Activated CD4-positive, alpha-beta T cell treated with anti-CD3 and anti-CD28 coated beads, Interleukin-2, amount 50 U/mL, for 1 hour (primary cell): ENCODE measurements around the gene FIG4.
"Not testable (repeated sequence)": the region's sequence is repeated elsewhere in the genome, so short reads cannot be mapped to it uniquely, and the experiment has no call there.

ENCODE experiments used
- DNase-seq: peaks from one replicate; pipeline ENCODE4 v3.0.0-alpha.2; 2020

FIG4 gene

GRCh38 chr6:109690737-109691621 is at the start of gene FIG4, which contains the start of gene AK9:
Gene FIG4, plus strand, starts transcription at chr6:109691296. Its CDS starts 140 bp downstream, at chr6:109691436.
Gene AK9, minus strand, starts transcription at chr6:109691202. Its CDS starts 15,457 bp downstream, at chr6:109675745.
- peak; percentile 86 for DNase-seq

GRCh38 chr6:109644131-109644530 is 47.0 kb upstream of the FIG4 start:
- DNase-seq, result no peak

- DNase-seq, result no peak
These were observed 37.8 kb upstream of the FIG4 start for GRCh38 chr6:109653264-109653663.

- DNase-seq, result no peak
These were observed 35.3 kb upstream of the FIG4 start for GRCh38 chr6:109655761-109656262.

GRCh38 chr6:109660526-109661320 is 30.4 kb upstream of the FIG4 start:
- no peak for DNase-seq

GRCh38 chr6:109662192-109662591 is 28.9 kb upstream of the FIG4 start:
- DNase-seq, result no peak

- no peak for DNase-seq
These were observed 21.3 kb upstream of the FIG4 start for GRCh38 chr6:109669811-109670210.

GRCh38 chr6:109671733-109672132 is 19.4 kb upstream of the FIG4 start:
- no peak for DNase-seq

GRCh38 chr6:109672175-109672574 is 18.9 kb upstream of the FIG4 start:
- no peak for DNase-seq

- DNase-seq, result no peak
These were observed 18.3 kb upstream of the FIG4 start for GRCh38 chr6:109672839-109673238.

- DNase-seq, result no peak
These were observed 14.4 kb upstream of the FIG4 start for GRCh38 chr6:109676724-109677123.

GRCh38 chr6:109678240-109678639 is 12.9 kb upstream of the FIG4 start:
- no peak for DNase-seq

- not testable (repeated sequence) for DNase-seq
These were observed 12.2 kb upstream of the FIG4 start for GRCh38 chr6:109678661-109679505.

GRCh38 chr6:109686566-109687265 is 4.4 kb upstream of the FIG4 start:
- DNase-seq, result no peak

- DNase-seq, result no peak
These were observed 3.8 kb upstream of the FIG4 start for GRCh38 chr6:109687271-109687761.

- DNase-seq, result peak; percentile 59
These were observed 741 bp upstream of the FIG4 start for GRCh38 chr6:109690373-109690736.

GRCh38 chr6:109693111-109693510 is 2.0 kb downstream of the FIG4 start:
- no peak for DNase-seq

GRCh38 chr6:109695468-109695867 is 4.4 kb downstream of the FIG4 start:
- no peak for DNase-seq

GRCh38 chr6:109696355-109696754 is 5.3 kb downstream of the FIG4 start:
- DNase-seq, result no peak

GRCh38 chr6:109701221-109701620 is 10.1 kb downstream of the FIG4 start:
- no peak for DNase-seq

GRCh38 chr6:109701774-109702173 is 10.7 kb downstream of the FIG4 start:
- DNase-seq, result no peak

- no peak for DNase-seq
These were observed 11.7 kb downstream of the FIG4 start for GRCh38 chr6:109702791-109703190.
